Nucleus accumbens (tissue), 56 donors: ENCODE results near the gene POLR2F.

ENCODE experiments used
- DNase-seq, 56 donors: peaks; one replicate each; lab custom pipeline; 2025; lab: John Stamatoyannopoulos, UW

The POLR2F gene

DNA sequence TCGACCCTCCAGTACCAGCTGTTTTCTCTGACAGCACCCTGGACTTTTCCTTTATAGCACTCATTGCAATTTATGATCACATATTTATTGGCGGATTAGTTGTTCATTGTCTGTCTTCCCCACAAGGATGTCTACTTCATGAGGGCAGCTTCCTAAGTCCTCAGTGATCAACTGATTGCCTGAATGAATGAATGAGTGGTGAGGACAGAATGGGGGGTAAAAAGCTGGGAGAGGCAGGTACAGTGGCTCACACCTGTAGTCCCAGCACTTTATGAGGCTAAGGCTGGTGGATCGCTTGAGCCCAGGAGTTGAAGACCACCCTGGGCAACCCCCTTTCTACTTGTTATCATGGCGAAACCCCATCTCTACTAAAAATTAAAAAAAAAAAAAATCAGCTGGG, 42.0 kb downstream of the POLR2F start:
- DNase-seq, result no peak

DNA sequence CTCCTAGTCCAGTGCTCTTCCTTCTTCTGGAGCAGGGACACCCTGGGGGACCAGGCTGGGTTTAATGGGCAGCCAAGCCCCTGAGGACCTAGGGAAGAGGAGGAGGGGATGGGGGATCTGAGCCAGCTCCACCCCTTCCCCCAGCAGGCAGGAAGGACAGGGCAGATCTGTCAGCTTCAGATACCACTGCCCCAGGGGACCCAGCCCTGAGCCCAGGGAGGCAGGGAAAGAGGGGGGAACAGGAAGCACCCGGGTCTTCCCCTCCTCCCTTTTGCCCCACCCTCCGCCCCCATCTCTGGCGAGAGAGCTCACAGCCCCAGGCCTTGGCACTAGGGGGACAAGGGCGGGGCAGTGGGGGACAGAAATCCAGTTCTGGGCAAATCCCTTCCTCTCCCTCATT, 42.6 kb downstream of the POLR2F start:
- no peak for DNase-seq

DNA sequence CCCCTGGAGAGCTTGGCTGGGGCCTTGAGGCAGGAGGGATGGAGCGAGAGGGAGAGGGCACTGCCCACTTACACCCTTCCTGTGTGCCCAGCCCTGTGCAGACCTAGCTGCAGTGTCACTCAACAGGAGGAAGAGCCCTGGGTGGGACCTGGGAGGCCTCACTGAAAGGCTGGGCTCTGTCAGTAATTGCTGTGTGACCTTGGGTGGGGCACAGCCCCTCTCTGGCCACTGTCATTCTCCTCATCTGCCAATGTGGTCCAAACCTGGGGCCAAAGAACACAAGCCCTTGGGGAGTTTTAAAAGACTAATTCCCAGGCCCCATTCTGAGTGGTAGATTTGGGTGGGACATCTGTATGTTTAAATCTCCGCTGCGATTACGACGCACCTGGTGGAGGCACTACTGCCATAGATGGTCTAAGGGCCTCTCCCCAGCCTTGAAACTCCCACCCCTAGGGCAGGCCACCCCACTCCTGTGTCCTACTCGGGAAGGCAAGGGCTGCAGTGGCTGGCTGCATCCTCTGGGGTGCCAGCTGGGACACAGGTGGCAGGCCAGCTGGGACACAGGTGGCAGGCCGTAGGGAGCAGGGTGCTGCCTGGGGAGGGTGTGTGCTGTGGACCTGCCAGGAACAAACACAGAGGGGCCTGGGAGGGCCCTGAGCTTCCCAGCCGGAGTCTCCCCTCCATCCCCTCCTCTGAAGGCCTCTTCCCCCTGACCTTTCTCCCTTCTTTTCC, 43.2 kb downstream of the POLR2F start:
- peak in 1 of 56 donors; percentile 12 for DNase-seq

DNA sequence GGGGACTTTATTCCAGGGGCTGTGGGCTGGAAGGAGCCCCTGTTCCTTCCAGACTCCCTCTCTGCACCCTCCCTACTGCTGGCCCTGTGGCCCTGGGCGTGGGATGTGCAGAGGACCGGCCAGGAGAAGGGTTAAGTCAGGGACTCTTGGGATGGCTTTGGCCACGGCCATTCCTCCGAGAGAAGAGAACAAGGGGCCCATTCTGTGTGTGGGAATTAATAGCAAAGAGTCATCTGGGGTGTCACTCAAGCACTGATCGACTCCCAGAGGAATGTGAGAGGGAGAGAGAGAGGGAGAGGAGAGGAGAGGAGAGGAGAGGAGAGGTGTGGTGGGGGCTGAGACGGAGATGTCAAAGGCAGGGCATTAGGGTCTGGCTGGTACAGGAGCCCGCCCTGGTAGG, 45.0 kb downstream of the POLR2F start:
- DNase-seq, result peak in 29 of 56 donors; percentile 31 to 66 (median 51)

DNA sequence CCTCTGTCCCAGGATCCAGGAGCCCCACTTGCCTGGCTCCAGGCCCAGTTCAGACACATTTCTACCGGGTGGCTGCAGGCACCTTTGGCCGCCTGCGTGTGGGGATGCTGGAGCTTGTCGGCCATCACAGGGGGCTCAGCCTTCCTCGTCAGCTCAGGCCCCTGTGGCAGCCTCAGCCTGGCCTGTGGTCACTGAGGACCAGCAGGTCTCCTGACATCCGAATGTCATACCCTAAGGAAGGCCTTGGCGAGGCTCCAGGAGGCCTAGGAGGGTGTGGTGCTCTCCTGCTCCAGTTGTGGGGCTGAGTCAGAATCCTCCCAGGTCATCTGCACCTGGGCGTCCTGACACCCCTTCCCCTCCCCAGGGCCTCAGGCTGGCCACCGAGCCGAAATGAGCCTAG, 45.7 kb downstream of the POLR2F start:
- peak in 1 of 56 donors; percentile 56 for DNase-seq

DNA sequence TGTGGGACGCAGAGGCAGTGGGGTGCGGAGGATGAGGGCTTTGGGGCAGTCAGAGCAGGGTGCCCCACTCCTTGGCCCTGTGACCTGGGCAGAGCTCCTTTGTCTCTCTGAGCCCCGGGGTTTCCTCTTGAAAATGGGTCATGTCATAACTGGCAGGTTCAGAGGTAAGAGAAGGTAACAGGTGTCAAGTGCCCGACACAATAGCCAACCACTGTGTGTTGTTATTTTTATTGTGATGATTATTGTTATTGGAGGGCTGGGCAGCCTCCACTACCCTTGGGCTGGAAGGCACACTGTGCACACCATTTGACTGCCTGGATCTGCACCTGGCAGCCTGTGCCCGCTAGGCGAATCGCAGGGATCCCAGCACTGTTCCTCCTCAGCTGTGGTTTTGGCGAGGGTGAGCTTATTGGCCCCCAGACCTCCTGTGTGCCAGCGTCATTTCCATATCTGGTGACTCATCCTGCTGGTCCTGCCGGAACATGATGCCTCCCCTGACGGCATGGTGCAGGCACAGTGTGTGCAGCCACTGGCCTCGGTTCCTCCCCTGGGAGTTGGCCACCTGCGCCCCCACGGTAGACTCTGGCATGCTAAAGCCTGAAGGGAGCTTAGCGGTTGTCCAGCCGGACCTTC, 46.3 kb downstream of the POLR2F start:
- DNase-seq, result peak in 28 of 56 donors; percentile 23 to 88 (median 45)

DNA sequence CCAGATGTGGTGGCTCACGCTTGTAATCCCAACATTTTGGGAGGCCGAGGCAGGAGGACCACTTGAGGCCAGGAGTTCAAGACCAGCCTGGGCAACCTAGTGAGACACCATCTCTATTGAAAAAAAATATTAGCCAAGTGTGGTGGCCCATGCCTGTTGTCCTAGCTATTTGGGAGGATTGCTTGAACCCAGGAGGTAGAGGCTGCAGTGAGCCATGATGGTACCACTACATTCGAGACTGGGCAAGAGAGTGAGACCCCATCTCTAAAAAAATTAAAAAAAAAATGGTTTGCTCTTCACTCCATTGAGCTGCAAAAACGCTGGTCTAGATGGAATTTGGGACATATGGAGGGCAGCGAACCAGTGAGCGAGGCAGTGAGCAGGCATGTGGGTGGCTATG, 52.4 kb downstream of the POLR2F start:
- no peak for DNase-seq

DNA sequence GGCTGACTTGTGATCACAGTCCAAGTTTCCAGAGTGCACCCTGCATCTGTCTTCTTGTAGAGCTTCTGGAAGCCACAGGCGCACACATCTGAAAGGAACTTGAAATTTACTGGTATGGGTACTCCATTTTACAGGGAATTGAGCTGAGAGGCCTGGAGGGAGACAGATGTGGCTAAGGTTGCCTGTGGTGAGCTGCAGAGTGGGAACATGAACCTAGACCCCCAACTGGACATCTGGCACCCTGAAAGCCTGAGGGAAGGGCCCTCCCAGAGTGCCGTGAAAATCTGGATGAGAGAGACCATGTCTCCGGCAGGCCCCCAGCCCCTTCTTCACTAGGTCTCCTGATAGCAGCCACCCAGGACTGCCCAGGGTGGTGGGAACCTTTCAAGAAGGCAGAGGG, 53.4 kb downstream of the POLR2F start:
- no peak for DNase-seq

DNA sequence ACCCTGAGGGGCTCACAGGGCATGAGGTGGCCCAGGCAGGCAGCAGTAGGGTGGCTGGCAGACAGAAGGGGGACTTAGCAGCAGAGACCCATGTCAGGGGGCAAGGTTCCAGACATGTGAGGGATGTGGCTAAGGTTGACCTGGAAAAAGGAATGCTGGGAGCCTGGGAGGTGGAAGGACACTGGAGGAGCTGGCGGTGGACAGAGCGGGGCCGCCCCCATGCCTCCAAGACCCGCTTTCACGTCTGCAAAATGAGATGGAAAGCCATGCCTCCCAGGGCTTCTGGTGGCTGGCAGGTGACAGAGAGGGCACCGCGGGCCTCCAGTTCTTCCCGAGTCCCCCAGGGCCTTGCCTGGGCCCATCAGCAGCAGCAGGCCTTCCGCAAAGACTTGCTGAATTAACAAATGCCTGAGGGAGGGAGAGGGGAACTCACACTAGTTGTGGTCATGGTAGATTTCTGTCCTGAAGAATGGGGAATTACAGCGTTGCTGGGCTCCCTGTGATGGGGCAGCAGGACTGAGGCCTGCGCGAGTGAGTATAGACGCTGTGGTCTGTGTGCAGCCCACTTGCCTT, 53.9 kb downstream of the POLR2F start:
- DNase-seq, result no peak

DNA sequence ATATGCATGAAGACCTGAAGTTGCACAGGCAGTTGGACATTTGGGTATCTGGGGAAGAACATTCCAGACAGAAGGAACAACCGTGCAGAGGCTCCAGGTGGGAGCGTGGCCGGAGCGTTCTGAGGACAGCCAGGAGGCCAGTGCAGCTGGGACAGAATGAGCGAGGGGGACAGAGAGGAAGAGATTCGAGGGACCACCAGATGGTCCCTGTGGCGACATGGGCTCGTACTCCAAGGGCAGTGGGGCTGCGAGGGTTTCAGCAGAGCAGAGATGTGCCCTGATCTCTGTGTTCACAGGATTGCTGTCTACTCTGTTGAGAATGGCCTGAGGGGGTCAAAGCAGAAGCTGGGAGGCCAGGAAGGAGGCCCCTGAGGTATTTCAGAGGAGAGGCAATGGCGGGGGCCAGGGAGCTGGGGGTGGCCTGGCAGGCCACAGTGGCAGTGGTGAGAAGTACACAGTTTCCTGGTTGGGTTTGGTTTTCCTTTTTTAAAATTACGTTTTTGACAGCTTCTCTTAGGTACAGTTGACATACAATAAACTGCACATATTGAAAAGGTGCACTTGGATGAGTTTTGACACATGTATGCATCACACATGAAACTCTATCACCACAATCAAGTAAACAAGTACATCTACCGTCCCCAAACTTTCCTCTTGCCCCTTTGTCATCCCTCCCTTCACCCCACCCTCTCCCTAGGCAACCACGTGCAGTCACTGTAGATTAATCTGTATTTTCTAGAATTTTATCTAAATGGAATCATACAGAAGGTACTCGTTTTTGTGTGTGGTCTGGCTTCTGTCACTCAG, 55.7 kb downstream of the POLR2F start:
- no peak for DNase-seq

DNA sequence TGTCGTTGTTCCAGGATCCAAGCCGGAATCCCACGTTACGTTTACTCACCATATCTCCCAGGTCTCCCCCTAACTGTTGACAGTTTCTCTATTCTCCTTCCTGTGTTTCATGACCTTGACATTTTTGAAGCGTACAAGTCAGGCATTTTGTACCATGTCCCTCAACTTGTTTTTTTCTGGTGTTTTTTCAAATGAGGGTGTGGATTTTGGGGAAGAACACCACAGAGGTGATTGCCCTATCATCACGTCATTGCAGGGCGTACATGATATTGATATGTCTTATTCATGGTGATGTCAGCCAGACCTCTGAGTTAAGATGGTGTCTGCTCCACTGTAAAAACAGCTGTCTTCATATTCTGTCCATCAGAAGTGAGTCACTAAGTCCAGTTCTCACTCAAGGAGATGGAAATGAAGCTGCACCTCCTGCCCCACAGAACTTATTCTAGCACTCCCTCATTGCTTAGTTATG, 59.1 kb downstream of the POLR2F start:
- no peak for DNase-seq

DNA sequence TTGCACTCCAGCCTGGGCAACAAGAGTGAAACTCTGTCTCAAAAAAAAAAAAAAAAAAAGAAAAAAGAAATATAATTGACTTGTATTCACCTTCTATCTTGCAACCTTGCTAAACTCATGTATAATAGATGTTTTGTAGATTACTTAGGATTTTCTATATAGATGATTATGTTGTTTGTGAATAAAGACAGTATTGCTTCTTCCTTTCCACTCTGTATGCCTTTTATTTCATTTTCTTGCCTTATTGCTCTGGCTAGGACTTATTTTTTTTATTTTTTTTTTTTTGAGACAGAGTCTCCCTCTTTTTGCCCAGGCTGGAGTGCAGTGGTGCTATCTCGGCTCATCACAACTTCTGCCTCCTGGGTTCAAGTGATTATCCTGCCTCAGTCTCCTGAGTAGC, 60.6 kb downstream of the POLR2F start:
- DNase-seq, result no peak

DNA sequence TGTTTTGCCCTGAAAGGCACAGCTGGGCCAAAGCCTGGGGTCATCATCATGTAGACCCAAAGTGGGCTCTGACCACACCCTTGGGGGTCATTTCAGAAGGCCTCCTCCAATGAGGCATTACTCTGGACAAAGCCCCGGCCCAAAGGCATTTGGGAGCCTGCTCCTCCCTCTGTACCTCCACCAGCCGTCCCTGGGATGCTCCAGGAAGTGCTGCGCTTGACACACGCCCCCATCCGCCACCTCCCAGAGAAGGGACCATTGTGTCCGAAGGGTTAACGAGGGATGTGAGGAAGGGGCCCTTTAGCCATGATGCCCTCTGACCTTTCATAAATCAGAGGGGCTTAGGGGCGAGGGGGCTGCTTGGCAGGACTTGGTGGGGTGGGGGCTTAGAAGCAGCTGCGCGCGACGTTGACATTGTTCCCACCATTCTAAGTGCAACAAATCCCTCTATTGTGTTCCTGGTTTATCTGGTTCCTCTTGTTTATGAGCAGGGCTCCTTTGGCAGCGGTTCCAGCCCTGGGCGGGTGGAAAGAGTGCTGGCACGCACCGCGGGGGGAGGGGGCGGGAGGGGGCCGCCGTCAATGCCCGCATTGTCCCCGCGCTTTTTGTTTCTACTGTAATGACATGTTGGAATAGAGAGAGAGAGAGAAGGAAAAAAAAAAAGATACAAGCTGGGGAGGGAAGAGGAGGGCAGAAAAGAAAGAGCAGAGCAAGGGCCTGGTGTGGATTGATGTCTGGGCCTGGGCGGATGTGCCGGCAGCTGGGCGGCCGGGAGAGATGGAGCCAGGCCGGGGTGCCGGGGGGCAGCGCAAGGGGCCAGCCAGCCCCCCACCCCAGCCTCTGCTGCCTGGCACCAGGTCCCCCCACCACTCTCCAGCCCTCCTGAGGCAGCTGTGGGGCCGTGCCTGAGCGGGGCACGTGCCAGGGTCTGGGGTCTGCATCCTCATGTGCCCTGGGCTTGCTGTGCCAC, 63.0 kb downstream of the POLR2F start:
- DNase-seq, result peak in 53 of 56 donors; percentile 54 to 94 (median 86)

DNA sequence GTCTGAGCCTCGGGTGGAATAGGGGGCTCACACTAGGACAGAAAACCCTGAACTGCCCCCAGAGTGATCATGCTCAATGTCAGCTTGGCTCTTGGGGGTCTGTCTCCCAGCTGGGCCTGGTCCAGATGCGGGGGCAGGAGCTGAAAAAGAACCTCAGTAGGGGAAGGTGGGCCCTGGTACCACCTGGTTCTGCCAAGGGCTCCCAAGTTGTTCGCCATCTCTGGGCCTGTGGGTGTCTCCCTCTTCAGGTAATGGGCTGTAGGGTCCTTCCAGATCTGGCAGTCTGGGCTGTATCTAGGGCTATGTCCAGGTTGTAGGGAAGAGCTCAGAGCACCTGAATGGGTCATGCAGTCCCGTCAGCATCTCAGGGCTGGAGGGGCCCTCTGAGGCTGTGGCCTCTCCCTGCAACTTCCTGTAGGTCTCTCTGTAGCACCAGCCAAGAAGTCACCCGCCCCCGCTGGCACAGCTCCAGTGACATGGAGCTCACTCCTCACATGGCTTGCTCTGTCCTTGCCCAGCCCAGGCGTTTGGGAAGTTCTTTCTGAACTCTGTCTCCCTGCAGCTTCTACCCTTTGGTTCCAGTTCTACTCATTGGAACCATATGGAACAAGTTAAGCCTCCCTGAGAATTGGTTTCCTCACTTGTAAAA, 63.9 kb downstream of the POLR2F start:
- peak in 50 of 56 donors; percentile 43 to 86 (median 72) for DNase-seq

DNA sequence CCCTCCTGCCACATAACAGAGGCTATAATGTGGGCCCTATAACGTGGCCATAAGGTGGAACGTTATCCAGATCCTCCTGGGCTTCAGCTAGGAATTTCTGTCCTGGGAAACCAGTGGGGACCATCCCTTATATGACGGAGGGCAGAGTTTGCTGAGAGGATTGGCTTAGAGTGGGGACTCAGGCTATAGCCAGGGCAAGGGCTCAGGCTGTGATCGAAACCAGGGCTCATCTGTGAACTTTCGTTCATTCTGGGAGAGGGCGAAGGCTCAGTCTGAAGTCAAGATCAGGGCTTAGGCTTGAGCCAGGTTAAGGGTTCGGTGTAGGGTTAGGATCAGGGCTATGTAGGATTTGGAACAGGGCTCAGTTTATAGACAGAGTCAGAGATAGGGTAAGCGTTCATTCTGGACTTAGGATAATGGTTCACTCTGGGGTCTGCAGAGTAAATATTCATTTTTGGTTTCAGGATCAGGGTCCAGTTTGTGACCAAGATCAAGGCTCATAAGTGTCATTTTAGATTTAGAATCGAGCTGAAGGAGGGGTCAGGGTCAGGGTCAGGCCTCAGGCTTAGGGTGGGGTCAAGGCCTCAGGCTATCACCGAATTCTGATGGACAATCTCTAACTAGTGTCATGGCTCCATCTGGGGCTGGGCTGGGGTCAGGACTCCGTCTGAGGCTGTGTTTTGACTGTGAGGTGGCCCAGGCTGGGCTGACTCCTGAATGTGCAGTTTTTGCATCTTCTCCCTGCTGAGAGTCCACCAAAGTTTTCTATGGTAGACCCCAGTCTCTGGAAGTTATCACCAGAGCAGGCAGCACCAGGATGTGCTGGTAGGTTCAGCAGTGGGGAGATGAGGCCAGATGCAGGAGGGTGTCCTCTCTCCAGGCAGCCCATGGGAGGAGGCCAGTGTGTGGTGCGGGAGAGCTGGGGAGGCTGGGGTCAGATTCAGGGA, 64.7 kb downstream of the POLR2F start:
- DNase-seq, result peak in 1 of 56 donors; percentile 38
